ENCODE results near the gene AFAP1L2.

AFAP1L2 gene

DNA sequence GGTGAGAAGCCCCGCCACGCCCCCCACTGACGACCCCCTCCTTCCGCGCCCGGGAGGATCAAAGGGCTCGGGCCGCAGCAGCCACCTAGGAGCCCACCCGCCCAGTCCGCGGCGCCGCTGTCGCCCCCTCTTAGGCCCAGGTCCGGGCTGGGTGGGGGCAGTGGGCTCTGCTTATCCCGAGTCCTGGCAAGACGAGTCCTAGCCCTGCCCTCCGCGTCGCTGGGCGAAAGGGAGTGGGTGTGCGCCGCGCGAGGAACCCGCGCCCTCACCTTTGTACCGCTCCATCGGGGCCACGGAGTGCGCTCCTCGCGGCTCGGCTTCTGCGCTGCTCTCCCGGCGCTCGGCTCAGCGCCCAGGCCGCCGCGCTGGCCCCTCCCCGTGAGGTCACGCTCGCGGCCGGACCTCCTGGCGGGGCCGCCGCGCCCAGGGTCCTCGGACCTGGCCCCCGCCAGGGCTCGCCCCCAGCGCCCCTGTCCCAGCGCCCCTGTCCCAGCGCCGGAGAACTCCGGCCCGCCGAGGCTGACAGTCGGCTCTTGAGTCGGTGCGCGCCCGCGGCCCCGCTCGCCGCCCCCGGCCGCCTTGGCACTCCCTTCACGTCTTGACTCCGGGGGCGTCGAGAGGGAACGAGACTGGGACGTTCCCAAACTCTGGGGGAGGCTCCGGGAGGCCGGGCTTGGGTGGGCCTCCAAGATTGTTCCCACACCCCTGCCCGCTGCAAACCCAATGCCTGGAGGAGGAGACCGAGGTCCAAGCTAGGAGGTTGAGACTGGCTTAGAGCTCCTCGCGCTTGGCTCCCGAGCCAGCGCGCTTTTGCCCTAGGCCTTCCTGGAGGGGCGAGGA lies at the start of gene AFAP1L2:
AFAP1L2 (minus strand) TSS at position 332 of the 840 bp plus-strand sequence; CDS start at position 285, 47 bp downstream.
- DNase-seq (ENCODE audit: low spot score) = no peak

DNA sequence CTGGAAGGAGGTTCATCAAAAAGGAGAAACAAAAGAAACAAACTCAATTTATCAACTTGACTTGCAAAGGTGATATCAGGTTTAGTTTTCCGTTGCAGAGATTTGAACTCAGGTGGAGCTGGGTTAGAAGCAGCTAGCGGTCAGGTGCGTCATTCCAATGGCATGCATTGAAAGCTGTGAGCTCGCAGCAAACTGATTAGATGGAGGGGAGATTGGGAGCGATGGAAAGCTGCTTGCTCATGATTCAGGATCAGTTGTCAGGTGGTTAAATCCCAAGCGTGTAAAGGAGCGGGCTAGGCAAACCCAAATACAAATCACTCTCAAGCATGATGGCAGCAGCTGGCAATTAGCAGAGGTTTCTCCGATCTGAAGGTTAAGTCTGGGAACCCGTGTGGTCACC lies 49.3 kb upstream of the AFAP1L2 start:
- DNase-seq (ENCODE audit: low spot score) = no peak

- DNase-seq (ENCODE audit: low spot score) = no peak
Observed at GRCh38 chr10:114448897-114449296, 44.6 kb upstream of the AFAP1L2 start.

DNA sequence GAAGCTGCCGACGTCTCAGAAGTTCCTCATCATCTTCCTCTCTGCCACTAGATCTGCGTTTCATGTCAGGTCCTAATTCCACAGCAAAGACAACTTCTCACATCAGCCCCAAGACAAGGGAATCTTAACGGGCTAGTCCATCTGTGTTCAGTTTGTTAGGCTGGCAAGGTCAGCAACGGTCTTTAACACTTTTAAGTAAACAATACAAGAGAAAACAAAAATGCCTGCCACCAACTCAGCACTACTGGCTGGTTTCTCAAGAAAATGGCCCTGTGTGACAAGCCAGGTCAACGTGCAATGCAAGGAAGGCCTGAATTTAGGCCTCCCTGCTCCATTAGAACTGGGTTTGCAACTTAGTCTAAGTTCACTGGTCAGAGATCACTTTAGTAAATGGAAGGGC lies 41.0 kb upstream of the AFAP1L2 start:
- no peak for DNase-seq (ENCODE audit: low spot score)

DNA sequence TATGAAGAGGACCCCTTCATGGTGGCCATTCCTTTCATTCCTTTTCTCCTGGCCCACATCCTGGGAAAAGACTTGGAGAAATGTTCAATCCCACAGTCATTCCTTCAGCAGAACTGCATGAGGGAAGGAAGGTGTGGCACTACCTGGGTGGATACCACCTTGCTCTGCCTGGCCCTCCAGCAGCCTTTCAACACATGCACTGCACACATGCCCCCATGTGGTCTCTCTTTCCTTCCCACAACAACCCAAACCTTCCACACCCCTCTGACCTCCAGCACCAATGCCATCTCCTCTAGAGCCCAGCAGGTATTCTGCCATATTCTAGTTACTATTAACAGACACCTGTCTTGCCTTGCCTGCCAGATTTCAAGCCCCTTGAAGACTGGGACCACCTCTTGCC lies 40.5 kb upstream of the AFAP1L2 start:
- no peak for DNase-seq (ENCODE audit: low spot score)

GRCh38 chr10:114442091-114442630 lies 37.9 kb upstream of the AFAP1L2 start:
- DNase-seq (ENCODE audit: low spot score) = no peak

DNA sequence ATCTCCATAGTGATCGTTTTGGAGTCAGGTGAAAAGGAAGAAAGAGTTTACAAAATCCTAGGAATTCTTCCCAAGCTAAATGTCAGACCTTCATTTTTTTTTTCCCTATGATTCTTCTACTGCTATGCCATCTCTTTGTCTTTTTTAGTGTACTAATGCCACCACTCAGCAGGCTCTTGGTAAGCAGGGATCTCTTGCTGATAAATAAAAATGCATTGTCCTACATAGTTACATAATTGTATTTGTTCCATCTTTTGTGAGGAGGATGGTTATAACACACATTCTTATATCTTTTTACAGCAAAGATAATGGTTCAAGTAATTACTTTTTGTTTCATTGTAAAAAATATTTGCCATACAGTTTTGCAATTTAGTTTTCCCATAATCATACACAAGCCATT lies 36.8 kb upstream of the AFAP1L2 start:
- DNase-seq (ENCODE audit: low spot score) = no peak

- DNase-seq (ENCODE audit: low spot score) = no peak
Observed at GRCh38 chr10:114437473-114438292, 33.4 kb upstream of the AFAP1L2 start.

DNA sequence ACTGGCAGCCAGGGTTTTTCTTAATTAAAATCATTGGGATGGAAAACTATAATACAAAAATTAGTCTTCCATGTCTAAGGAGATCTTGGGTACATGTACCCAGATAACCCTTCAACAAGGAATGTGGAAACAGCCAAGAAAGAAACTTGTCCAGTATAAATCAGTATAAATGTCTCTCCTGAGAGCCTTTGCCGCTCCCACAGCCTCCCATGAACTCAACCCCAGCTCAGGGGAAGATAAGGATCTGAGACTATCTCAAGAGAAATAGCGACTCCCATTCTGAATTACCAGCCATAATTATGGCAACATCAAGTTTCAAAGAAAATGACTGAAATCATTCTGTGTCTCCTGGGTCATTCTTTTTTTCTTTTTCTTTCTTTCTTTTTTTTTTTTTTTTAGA lies 32.6 kb upstream of the AFAP1L2 start:
- DNase-seq (ENCODE audit: low spot score) = no peak

DNA sequence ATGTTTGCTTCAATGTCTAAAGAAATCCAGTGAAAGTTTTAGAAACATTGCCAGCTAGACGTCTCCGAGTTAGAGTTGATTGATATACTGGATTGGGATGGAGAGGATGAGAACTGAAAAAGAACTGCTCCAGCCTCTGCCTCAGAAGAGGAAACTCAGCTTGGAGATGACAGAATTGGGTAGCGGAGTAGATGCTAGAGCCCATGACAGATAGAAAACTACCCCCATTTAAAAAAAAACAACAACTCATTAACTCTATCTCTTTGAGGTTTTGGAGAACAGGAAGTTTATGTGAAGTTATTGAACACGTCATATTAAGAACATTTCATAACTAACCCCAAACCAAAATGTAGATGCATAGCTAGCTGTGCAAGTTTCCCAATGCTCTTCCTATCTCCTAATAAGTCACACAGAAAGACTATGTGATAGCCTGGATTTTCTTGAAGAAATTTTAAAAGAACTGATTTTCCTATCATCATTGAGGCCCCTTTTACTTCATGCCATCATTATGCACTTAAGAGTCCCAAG lies 28.3 kb upstream of the AFAP1L2 start:
- DNase-seq (ENCODE audit: low spot score) = no peak

DNA sequence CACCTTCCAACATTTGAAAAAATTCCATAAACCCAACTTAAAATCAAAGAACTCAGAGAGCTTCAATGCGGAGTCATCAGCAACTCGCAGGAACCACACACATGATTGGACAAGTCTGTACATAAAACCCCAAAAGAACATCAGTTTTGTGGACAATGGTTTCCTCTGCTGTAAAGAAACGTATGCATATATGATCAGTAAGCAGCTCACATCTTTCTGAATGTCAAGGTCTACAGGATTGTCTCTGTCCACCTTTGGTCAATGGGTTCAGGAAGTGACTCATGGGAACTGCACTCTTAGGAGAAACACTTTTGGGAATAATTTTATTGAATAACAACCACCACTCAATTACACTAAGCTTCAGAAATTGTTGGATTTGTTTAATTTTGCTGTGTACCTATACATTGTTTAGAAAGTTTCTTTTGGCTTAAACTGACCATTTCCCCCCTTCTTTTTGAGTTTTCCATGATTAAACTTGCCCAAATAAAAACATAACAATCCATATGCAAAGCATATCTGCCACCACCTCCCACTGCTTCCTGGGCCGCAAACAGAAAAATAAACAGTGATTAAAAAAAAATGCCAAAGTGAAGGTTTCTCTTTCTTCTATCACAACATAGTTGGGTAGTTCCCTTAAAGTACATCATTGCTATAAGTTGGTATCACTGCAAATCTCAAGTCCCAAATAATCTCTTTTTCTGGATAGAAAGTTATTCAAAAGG lies 27.3 kb upstream of the AFAP1L2 start:
- no peak for DNase-seq (ENCODE audit: low spot score)

DNA sequence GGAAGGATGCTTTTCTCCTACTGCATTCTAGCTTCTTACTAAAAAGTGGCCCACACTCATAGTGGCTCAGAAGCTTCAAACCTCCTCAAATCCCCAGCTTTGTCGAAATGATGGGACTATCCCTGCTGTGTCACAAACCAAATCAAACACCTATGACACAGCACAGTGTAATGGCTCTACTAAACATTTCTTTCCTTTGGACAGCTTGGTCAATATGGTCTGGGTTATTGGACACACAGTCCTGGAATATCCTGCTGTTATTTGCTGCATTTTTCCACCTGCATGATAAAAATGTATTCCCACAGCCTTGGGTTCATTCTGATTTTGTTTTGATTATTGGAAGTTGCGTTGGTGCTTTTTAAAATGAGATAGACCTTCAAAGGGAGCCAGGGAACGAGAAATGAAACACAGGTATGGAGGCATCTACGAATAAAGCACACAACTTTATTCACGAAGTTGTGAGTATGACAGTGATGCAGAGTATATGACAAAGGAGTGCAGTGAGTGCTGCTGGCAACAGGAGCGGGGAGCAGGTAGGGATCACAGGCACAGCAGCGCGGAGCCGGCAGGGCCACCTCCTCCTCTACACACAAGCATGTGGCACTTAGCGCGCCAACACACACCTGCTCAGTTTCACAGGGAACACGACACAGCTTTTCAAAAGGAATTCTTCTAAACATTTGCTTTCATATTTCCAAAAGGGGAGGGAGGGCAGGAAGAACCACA lies 26.5 kb upstream of the AFAP1L2 start:
- no peak for DNase-seq (ENCODE audit: low spot score)

DNA sequence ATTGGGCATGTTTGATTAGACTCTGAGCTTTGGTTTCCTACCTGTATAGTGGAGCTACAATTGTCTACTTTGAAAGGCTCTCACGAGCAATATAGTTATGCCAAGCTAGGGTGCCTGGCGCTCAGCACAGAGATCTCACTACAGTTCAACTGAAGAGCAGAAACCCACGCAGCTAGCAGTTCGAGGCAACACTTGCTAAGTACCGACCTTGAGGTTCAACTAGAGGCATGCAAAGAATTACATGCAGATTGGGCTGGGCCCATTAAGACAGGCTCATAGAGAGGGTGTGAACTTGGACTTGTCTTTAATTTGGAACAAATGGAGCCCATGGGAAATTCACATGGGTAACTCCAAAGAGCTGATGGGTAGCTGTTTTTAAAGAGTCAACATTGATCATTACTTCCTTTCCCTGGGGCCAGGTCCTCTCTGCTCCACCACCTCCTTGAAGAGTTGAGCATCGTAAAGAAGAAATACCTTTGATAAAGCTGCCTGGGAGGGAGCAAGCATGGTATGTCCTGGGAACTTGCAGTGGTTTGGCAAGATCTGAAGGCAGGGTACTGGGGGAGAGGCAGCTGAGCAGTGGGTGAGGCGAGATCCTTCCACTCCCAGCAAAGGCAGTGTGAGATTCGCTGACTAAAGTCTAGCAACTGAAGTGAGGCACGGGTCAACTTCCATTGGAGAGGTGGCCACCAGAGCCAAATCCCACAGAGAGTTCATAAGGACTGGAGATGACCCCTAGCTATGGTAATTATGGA lies 25.5 kb upstream of the AFAP1L2 start:
- no peak for DNase-seq (ENCODE audit: low spot score)

DNA sequence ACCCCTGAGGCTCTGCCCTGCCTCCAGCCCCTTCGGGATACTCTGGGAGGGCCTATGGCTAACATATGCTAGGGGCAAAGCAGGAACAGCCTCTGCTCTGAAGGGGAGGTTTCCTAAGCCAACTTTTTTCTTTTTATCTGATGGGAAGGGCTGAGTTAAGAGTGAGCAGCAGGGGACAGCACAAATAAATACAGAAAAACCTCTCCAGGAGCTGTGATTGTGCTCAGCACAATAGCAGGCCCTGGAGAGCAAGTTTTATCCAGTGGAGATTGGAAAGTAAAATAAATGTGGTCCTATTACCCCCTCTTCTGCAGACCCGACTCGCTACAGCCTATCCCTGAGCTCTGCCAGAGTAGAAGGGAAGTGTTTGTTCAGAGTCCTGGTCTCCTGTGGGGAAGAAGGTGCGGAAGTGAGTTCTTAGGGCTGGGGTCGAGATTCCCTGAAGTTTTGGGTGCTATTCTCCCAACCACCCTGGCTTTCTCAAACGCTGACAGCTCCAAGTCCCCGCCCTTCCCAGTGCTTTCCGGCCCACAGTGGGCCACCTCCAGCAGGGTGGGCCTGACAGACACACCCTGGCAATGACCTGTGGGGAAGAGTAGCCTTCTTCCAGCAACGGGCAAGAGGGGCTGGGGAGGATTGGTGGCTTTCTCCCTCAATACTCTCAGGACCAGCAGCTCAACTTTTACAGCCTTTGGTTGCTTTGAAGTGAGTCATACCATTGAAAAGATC lies 23.0 kb upstream of the AFAP1L2 start:
- DNase-seq (ENCODE audit: low spot score) = no peak

DNA sequence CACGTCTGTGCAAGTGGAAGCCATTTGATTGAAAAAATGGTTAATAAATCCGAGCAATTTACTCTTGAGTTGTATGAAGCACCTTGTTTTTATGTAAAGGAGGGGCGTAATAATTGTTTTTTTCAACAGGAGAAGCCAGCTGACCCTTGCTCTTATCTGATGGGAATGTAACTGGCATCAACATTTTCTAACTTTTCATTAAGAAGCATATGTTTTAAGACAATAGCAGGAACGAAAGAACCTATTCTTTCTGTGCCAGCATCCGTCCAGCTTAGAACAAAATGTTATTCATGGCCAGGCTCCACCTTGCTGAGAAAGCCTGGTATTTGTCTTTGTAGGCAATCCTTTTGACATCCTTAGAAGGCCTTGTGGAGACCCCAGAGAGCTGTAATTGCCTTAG lies 22.2 kb upstream of the AFAP1L2 start:
- DNase-seq (ENCODE audit: low spot score) = no peak

GRCh38 chr10:114420811-114421485 lies 16.6 kb upstream of the AFAP1L2 start:
- no peak for DNase-seq (ENCODE audit: low spot score)

- no peak for DNase-seq (ENCODE audit: low spot score)
Observed at GRCh38 chr10:114418109-114418508, 13.8 kb upstream of the AFAP1L2 start.

DNA sequence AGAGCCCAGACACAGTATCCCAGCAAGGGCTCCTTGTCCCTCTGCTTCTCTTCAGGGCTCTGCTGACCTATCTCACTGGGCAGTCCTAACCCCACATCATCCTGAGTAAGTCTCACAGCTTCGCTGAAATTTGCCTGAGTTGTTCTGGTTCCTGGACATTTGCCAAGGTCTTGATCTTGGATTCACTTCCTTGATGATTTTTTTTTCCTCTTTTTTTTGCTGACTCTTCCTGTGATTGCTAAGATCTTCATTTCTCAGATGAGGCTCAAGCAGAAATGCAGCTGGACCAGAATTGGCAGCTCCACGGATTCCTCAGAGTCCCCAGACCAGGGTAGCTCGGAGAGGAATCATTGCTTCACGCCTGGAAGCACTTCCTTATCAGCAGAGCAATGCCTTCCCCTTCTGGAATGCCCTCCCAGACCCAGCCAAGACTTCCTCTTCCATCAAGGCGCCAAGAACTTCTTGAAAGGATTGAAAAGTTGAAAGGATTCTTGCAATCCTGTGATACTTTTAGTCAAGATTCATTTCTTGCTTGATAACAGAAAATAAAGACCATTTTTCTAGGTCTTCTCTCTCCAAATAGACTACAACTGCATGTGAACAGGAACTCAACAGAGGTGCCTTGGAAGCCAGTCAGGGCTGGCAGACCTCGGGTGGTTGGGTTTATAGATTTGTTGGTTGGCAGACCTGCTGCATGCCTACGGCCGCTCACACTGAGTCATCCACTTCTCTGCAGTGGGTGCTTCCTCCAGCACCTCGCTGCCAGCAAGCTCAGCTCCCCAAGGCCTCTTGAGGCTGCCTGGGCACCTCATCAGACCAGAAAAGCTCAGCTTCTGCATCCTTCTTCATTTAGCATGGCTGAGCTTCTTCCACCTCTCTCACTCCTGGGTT lies 8.8 kb upstream of the AFAP1L2 start:
- DNase-seq (ENCODE audit: low spot score) = no peak
